GM18907 (cell line): ENCODE measurements around the gene CCDC92B.

Source experiments
- ATAC-seq: cut with Tn5 transposase; IDR thresholded peaks from one replicate; pipeline ENCODE4 v1.9.1; 2021; ENCODE audit warnings: mild to moderate bottlenecking, moderate library complexity; ENCODE audit not compliant: unreplicated experiment

Gene CCDC92B

DNA sequence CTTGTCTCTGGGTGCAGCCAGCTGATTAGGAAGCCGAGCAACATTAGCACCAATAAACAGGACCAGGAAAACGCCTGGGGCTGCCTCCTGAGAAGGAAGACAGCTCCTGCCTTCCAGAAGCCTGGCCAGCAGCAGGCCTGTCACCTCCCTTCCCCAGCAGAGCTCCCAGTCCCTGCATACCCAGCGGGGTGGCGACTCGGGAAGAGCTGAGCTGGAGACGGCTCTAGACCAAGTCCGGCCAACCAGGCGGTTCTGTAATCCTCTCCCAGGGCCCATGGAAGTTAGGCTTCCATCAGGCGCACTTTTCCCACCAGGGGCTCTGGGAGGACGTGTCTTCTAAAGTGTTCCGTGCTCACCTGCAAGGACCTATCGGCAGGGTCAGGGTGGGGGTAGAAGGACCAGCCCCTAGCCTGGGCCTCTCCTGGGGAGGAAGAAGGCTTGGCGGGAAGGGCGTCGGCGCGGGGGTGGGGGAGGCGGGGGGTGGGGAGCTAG, 25.9 kb downstream of the CCDC92B start:
- ATAC-seq: no peak

DNA sequence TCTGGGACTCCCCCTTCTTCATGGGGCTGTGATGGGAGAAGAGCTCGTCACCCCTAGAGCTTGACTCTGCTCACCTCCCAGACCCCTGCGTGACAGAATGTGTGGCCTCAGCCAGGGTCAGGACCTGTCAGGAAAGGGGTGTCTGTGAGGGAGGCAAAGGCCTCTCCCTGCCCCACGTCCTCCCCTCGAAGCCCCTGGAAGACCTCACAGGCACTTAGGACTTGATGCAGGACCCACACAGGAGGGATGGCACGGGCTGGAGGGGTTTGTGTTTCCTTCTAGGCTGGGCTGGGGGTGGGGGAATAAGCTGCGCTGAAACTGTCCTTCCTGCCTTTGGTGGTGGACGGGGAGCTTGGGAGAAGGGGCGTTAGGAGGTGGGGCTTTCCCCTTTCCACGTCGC, 26.8 kb downstream of the CCDC92B start:
- ATAC-seq: no peak

DNA sequence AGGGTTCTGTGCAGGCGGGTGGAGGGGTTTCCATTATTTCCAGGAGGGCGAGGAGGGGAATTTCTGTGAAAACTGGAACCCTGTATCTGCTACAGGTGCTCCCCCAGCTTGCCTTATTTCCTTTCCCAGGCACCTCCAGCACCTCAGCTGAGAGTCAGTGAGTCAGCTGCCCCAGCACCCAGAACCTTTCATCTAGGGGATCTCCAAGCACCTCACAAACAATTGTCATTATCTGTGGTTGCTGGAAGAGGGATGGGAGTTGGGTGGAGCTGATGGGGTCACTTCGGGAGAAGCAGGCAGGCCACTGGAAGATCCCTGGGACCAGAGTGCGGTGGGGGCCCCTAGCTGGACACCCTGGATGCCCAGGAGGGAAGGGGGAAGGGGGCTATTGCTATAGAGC, 27.8 kb downstream of the CCDC92B start:
- no peak for ATAC-seq

DNA sequence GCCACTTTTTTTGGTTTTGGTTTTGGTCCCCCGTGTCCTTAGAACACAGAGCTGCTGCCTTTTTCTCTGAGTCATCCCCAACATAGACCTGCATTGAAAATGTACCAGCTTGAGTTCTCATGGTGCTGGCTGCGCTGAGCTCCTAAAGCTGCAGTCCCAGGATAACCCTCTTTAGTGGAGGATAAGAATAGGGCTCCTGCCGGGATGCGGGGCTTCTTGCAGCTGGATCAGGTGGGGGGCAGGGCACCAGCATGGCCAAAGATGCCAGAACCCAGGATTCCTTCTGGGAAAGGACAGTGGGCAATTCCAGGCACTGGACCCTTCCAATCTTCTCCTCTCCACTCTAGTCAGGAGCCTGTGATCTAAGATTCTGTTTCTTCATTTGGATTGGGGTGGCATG, 29.6 kb downstream of the CCDC92B start:
- no peak for ATAC-seq

DNA sequence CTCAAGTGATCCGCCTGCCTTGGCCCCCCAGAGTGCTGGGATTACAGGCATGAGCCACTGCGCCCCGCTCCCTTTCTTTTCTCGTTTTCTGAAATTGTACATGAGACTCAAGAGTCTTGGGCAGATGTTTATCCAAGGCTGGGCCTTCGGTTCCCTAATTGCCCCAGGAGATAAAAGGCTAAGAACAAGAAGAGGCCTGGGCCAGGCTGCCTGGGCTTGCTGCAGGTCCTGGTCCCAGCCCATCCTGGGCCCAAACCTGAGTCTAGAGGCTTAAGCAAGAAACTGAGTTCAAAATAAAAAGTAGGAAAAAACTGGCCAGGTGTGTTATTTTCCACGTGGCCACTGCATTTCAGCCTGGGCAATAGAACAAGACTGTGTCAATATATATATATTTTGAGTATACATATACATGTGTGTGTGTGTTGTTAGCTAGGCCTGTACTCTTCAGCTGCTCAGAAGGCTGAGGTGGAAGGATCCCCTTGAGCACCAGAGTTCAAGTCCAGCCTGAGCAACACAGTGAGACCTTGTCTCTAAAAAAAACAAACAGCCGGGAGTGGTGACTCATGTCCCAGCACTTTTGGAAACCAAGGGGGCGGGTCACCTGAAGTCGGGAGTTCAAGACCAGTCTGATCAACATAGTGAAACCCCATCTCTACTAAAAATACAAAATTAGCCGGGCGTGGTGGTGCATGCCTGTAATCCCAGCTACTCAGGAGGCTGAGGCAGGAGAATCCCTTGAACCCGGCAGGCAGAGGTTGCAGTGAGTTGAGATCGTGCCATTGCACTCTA, 31.1 kb downstream of the CCDC92B start:
- ATAC-seq: no peak

DNA sequence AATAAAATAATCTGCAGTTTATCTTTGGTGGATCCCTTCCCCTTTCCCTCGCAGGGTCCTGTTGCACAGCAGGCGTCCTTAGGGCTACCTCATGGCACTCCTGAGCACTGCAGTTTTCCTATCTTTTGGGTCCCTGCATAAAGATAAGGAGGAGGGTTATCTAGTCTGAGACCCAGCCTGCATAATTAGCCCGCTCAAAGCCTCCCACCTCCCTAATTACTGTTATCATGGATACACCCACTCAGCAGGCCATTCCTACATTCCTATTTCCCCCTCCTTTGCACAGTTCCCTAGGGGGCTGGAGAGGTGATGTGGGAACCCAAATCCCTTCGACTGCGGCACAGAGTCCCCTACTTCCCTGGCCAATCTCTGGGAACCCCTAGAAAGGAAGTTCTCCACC, 32.8 kb downstream of the CCDC92B start:
- no peak for ATAC-seq

DNA sequence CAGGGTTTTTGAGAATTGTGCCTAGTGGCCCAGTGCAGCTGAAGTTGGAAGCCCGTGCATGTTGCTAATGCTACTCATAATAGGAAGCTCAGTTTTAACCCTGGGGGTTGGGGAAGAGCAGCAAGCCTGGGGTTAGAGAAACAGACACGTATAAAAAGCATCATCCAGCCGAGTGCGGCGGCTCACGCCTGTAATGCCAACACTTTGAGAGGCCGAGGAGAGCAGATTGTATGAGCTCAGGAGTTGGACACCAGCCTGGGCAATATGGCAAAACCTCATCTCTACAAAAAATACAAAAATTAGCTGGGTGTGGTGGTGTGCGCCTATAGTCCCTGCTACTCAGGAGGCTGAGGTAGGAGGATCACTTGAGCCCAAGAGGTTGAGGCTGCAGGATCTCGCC, 35.6 kb downstream of the CCDC92B start:
- ATAC-seq: no peak

DNA sequence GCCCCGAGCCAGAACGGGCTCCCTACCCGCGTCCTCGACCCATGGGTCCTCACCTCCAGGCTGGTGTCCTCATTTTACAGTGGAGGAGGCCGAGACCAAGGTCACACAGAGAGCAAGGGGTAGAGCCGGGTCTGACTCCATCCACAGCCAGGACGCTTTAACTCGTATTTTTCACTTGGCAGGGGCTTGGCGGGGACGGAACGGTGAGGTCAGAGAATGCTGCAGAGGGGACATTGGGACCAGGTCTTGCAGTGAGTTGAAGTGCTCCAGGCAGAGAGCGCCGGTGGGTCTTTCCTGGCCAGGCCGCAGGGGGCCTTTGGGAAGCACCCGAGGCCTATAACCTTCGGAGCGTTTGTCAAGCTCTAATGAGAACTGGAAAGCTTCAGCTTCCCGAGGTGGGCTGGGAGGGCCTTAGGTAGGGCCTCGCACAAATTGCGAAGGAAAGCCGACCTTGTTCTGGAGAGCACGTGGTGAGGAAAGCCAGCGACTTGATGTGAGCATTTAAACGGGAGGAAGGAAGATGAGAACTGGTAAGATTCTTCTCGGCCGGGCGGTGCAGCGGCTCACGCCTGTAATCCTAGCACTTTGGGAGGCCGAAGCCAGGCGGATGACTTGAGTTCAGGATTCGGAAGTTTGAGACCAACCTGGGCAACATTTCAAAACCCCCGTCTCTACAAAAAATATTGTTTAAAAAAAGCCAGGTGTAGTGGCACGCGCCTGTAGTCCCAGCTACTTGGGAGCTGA, 37.0 kb downstream of the CCDC92B start:
- no peak for ATAC-seq

DNA sequence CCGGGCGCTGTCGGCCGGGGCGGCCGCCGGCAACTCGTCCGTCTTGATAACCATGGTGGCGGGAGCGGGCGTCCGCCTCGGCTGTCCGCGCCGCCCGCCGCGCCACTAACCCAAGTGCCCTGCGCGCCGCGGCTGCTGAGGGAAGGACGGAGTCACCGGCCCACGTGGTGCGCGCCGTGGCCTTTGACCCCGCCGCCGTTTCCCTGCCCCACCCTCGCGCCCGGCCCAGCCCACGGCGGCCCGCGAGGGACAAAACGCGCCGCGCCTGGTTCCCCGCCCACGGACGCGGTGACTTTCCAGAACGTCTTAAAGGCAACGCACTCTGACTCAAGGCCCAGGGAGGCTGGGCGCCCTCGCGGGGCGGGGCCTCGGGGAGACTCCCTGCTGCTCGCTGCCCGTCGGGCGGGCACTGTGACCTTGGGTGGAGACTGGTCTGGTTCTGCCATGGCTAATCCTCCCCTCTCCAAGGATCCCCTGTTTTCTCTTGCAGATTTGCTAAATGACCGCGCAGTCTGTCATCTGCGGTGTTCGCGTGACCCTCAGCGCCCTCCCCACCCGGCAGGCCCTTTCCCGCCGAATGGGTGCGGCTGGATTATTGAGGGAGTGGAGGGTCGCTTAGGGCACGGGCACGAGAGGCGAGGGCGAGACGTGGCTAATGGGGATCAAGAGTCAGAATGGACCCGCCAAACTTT, 37.7 kb downstream of the CCDC92B start, which contains the start of gene CLUH:
TSS of gene CLUH (minus strand) at position 157 of the 692 bp plus-strand sequence. CDS start at position 54, 103 bp downstream.
- peak; percentile 75 for ATAC-seq

DNA sequence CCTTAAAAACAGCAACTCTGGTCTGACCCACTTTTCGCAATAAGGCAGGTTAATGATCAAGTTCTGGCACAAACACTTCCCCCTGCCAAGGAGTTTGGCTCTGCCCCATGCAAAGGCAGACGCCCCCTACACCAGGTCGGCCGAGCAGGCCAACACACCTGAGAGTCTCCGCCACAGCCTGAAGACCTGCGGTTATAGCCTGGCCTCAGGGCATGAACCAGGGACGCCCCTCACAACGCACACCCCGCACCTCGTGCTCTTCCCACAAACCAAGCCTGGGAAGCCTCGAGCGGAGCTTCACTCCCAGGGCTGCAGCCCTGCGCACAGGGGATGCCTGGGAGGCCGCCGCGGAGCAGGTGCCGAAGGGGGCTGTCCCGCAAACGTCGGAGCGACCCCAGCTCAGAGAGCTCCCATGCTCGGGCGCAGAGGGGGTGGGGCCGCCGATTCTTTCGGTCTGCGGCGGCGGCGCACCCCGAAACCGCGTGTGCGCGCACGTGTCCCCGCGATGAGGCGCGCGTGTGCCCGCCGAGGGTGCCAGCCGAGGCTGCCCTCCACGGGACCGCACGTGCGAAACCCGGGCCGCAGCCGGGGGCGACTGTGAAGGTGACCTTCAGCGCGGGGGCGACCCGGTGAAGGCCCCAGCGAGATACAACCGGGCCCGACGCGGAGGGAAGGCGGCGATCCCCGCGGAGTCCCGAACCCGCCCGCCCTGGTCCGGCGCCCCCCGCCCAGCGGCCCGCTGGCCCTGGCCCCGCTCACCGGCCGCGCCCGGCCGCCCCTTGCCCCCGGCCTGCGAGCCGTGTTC, 38.4 kb downstream of the CCDC92B start:
- ATAC-seq: peak; percentile 25

DNA sequence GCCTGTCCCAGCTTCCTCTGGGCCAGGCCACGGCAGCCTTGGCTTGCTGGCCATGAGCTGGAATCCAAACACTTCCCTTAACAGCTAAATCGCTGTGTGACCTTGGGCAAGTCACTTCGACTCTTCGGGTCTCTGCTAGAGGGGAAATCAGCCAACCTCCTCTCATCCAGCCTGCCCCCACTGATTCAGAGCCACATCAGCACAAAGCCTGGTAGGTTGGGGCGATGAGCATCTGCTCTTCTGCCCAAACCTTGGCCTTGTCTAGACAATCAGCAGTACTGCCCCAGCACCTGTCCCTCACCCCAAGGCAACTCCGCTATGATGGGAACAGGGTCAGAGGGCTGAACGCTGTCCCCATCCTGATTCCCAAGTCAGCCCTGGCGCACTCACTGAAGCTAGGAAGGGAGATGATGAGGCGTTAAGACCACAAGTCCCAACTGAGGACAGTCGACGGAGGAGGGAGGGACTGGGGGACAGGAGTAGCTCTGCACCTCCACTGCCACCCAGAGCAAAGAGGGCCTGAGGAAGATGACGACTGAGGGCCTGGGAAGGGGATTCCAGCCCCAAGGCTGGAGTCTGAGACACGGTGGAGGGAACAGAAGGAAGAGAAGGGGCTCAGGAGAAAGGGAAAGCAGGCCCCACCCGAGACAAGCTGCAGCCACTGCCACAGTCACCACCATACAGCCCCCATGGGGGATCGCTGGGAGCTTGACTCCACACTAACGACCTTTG, 39.2 kb downstream of the CCDC92B start:
- ATAC-seq: peak; percentile 3

DNA sequence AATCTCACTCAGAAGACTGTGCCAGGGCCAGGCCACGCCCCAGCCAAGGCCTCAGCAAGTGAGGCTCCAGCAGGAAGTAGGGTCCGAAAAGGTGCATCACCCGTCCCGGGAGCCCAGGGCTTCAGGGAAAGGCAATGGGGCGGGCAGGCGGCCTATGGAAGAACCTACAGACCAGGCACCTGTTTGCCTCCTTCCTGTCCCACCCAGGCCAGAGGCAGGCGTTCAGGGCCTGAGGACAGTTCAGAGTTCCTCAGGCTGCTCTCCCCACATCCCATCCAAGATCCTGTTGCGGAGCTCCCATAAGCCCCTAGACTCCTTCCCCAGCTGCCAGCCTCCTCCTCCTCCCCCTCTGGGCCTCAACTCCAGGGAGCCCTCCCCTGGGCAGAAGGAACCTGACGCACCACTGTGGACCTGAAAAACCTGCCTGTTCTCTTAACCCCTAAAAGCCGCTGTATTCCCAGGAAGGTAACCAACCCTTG, 40.2 kb downstream of the CCDC92B start:
- ATAC-seq: peak; percentile 36

DNA sequence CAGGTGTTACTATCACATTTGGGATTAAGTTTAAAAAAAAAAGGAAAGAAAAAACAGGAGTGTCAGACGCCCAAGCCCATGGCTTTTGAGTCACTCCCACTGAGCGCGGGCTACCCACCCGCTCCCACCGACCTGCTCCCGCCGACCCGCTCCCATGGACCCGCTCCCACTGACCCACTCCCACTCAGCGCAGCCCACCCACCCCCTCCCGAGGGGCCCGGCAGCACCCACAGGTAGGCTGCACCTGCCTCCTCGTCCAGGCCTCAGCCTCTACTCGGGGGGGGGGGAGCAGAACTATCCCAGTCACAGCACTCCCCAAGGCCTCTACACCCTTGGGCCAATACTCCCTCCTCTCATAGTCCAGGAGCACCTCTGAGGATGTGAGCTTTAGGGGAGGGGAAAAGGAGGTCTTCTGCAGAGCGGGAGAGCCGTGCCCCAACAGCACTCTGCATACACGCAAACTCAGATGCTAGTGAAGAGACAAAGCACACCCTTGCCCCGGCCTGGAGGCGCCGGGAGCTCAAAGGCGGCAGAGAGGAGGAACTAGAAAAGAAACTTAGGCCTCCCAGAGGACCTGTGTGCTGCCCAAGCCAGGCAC, 40.8 kb downstream of the CCDC92B start:
- ATAC-seq: no peak

DNA sequence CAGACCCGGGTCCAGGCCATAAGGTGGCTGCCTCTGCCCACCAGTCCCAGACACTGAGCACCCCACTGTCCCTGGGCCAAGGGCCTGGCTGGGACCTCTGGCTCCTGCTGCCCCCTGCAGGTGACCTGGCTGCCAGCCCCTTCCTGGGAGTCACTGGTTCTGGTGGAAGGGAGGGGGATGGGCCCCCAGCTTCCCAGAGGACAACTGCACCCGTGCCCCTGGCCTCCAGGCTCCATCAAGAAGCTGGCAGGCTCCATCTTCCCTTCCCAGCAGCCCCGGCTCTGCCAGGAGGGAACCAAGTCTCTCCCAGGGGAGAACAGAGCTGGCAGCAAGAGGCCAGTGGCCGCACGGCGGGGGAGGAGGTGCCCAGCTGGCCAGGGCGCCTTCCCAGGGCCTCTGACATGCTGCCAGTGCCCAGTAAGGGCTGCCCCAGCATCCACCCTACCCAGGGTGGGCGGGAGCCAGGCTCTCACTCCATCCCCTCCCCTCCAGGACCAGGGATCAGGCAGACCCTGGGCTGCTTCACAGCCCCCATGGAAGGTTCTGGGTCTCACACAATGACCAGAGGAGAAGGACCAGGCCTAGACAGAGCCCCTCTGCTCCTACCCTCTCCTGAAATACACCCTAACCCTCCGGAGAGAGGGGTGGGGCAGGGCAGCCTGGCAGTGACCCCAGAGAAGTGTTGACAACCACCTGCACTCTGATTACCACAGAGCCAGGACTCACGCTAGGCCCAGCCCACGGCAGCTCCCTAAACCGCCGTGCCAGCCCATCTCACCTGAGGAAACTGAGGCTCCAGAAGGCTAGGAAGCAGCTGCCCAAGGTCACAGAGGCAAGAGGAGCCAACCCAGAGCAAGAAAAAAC, 41.5 kb downstream of the CCDC92B start:
- no peak for ATAC-seq

DNA sequence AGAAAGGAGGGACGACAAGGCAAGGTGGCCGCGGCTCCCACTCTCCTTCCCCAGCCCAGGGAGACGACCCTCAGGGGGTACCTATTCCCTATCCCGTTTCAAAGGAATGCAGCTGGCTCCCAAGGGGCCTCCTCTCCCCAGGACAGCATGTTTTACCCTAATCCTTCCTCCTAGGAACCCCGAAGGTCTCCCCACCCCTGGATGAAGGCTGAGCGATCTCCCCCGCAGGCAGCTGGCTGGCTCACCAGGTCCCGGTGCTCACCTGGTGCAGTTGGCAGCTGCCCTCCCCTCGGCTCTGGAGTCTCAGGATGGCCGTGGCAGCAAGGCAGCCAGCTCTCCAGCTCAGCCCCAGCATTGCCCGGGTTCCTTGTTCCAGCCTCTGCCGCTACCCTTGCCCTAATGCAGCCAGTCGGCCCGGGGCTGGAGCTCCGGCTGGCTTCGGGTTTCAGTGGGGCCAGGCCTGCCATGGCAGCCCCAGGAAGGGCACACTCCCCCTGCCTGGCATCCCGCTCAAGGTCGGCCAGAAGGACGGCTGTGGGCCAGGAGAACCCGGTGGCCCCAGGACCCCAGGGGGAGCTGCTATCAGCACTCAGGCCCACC, 42.4 kb downstream of the CCDC92B start:
- ATAC-seq: no peak

DNA sequence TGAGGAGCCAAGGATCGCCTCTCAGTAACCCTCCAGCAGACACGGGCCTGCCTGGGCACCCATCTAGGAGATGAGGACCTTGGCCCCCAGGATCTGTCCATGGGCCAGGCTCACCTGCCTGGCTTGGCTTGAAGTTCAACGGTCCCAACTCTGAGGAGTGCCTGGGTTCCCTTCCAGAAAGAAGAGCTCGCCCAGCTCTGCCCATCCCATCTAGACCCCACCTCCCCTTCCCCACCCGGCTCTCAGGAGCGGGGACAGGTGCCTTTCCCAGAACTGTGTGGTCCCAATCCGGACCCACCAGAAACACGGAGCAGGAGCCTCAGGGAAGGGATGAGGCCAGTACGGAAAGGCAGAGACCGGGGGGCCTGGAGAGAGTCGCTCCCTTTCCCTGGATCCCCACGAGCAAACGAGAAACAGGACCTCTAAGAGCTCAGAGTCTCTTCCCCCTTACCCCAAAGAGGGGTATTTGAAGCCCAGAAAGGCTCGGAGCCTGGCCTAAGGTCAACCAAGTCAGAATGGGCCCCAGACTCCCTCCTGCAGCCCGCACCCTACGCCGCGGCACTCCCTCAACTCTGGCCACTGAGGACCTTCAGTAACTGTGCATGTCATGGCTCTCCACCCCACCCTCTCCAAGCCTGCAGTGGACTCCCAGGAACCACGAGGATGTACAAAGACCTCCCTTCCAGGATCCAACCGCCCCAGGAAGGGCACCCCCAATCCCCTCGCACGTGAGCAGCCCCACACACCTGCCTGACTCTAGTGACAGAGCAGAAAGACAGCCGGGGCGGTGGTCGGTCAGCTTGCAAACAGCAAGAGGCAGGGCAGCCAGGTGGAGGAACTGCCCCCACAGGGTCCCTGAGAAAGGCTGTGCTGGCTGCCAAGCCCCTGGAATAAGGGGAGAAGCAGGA, 43.3 kb downstream of the CCDC92B start:
- ATAC-seq: no peak

DNA sequence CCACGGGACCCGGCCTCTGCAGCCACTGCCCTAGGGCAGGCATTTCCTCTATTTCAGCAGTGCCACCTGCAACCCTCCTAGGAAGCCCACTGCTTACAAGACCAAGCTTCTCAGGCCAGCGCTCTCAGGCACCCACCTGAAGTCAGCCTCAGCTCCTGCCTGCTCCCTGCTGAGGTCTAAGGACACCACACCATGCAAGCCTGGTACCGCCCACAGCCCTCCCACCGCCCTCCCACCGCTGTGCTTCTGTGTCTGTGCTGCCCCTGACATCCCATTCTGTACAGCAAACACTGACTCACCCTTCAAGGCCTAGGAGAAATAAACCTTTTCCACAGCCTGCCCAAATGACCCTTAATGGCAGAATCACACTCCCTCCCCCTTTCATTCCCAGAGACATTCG, 44.2 kb downstream of the CCDC92B start:
- no peak for ATAC-seq
